DND-41 (cell line): ENCODE data around the gene PITPNC1.
"Not testable (repeated sequence)": the region's sequence is repeated elsewhere in the genome, so short reads cannot be mapped to it uniquely, and the experiment has no call there.

Experiments used
- ATAC-seq: fragments of 200-7000 bp; cut with Tn5 transposase; 3 replicates; pipeline ENCODE4 v1.9.1; 2021; ENCODE audit warnings: low read depth; ENCODE audit not compliant: insufficient read depth
- DNase-seq: peaks from one replicate; pipeline ENCODE4 v3.0.0-alpha.2; 2020
- H2AFZ ChIP-seq: 2 replicates; pipeline ENCODE4 v1.6.0; 2012; ENCODE audit warnings: low read depth, low read length
- H3K27ac ChIP-seq: 2 replicates; pipeline ENCODE4 v1.5.1; 2012; ENCODE audit warnings: low read length, inconsistent platforms
- H3K27me3 ChIP-seq: fragments of 200-600 bp; sonication (generic); 2 replicates; pipeline ENCODE4 v1.6.0; 2012; ENCODE audit warnings: low read length, mild to moderate bottlenecking, inconsistent platforms; ENCODE audit not compliant: insufficient read depth, poor library complexity
- H3K36me3 ChIP-seq: 2 replicates; pipeline ENCODE4 v1.5.1; 2012; ENCODE audit warnings: low read length, inconsistent platforms; ENCODE audit not compliant: insufficient read depth
- H3K4me1 ChIP-seq: 2 replicates; pipeline ENCODE4 v1.5.1; 2012; ENCODE audit warnings: mild to moderate bottlenecking, low read length; ENCODE audit not compliant: insufficient read depth
- H3K4me2 ChIP-seq: 2 replicates; pipeline ENCODE4 v1.6.0; 2012; ENCODE audit warnings: mild to moderate bottlenecking, moderate library complexity, low read length, inconsistent platforms; ENCODE audit not compliant: insufficient read depth
- H3K4me3 ChIP-seq, 2 experiments: fragments of 200-600 bp in 1 of 2; shearing (Covaris generic) in 1 of 2; 2 replicates each; pipeline ENCODE4 v1.5.1; 2012 to 2016; ENCODE audit warnings: inconsistent platforms in 2 of 2, low read length in 2 of 2, mild to moderate bottlenecking in 2 of 2, low read depth in 1 of 2, moderate library complexity in 1 of 2
- H3K79me2 ChIP-seq: 2 replicates; pipeline ENCODE4 v1.6.0; 2012; ENCODE audit warnings: low read length, inconsistent platforms; ENCODE audit not compliant: insufficient read depth
- H3K9ac ChIP-seq: 2 replicates; pipeline ENCODE4 v1.6.0; 2012; ENCODE audit warnings: low read depth, mild to moderate bottlenecking, inconsistent platforms, low read length, moderate library complexity
- H3K9me3 ChIP-seq: 2 replicates; pipeline ENCODE4 v1.5.1; 2012; ENCODE audit warnings: low read length, moderate library complexity, mild to moderate bottlenecking, inconsistent platforms; ENCODE audit not compliant: insufficient read depth, severe bottlenecking
- H4K20me1 ChIP-seq: 2 replicates; pipeline ENCODE4 v1.6.0; 2012; ENCODE audit warnings: low read length; ENCODE audit not compliant: insufficient read depth
- CTCF ChIP-seq: IDR thresholded peaks from 2 replicates; pipeline ENCODE4 v1.5.1; 2012; ENCODE audit warnings: borderline replicate concordance, low read length, moderate library complexity, mild to moderate bottlenecking; ENCODE audit not compliant: poor library complexity, severe bottlenecking; ENCODE audit errors: extremely low read depth
- EZH2 ChIP-seq: IDR thresholded peaks from 3 replicates; pipeline ENCODE4 v1.6.1; 2012; ENCODE audit warnings: borderline replicate concordance, low read depth, mild to moderate bottlenecking, moderate library complexity, low read length, inconsistent platforms; ENCODE audit not compliant: severe bottlenecking

The PITPNC1 gene

GRCh38 chr17:67376737-67377487 lies at the start of gene PITPNC1:
Gene PITPNC1 (plus strand): TSS chr17:67377281.
- Histone ChIP-seq H2AFZ (peak within 1 kb of the TSS; percentile 91), H3K9me3 (no peaks in the 10 kb centered on the region), H3K27ac (peak within 1 kb of the TSS; percentile 76), H3K4me1 (peaks cover 34% of the 10 kb centered on the region), H3K36me3 (no peaks in the 10 kb centered on the region; the same call in 1 of the 2 replicates), H3K27me3 (no peaks in the 10 kb centered on the region), H3K4me3 (peak within 1 kb of the TSS; percentile 81 to 88), H3K79me2 (no peaks in the 10 kb centered on the region), H3K9ac (peak within 1 kb of the TSS; percentile 84), H4K20me1 (no peaks in the 10 kb centered on the region), H3K4me2 (peak within 1 kb of the TSS; percentile 93)
- ATAC-seq (peak; percentile 74), DNase-seq (peak; percentile 84)
- TF ChIP-seq CTCF (no peak), EZH2 (no peak)

DNA sequence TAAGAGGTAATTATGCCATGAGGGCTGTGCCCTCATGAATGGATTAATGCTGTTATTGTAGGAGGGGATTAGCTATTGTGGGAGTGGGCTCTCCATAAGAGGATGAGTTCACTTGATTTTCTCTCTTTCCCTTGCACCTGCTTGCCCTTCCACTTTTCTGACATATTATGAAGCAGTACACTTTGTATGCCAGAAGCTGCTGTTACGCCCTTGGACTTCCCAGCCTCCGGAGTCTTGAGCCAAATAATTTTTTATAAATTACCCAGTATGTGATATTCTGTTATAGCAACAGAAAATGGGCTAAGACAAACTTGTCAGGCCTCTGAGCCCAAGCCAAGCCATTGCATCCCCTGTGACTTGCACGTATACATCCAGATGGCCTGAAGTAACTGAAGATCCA lies 49.1 kb upstream of the PITPNC1 start:
- Histone ChIP-seq H2AFZ (no peak overlapping the region), H4K20me1 (no peaks in the 10 kb centered on the region), H3K9me3 (no peaks in the 10 kb centered on the region), H3K27me3 (no peaks in the 10 kb centered on the region), H3K4me3 (no peak overlapping the region), H3K4me1 (no peaks in the 10 kb centered on the region), H3K9ac (no peak overlapping the region), H3K4me2 (no peak overlapping the region), H3K36me3 (no peaks in the 10 kb centered on the region), H3K27ac (no peak overlapping the region), H3K79me2 (no peaks in the 10 kb centered on the region)
- DNase-seq (no peak), ATAC-seq (no peak)
- TF ChIP-seq CTCF (no peak), EZH2 (no peak)

- not testable (repeated sequence) for H3K9me3 ChIP-seq, H3K9ac ChIP-seq, DNase-seq, H3K4me2 ChIP-seq, H3K79me2 ChIP-seq, H2AFZ ChIP-seq, H4K20me1 ChIP-seq, H3K27me3 ChIP-seq, H3K4me1 ChIP-seq, H3K36me3 ChIP-seq, H3K4me3 ChIP-seq, ATAC-seq, H3K27ac ChIP-seq
Measured at GRCh38 chr17:67331381-67332161, 45.5 kb upstream of the PITPNC1 start.

GRCh38 chr17:67332162-67332508 lies 44.9 kb upstream of the PITPNC1 start:
- not testable (repeated sequence) for H3K79me2 ChIP-seq, H3K36me3 ChIP-seq, H3K27ac ChIP-seq, H3K27me3 ChIP-seq, H3K4me2 ChIP-seq, H4K20me1 ChIP-seq, DNase-seq, H3K4me1 ChIP-seq, H3K9ac ChIP-seq, H3K9me3 ChIP-seq, H2AFZ ChIP-seq, ATAC-seq, H3K4me3 ChIP-seq
